Kidney epithelial cell (primary cell): ENCODE data around the gene SCNN1B. TPM values are rescaled to one million over a fixed set of nuclear protein-coding genes. Genes with fewer than 3 reads are reported as not detected.

Source experiments
- DNase-seq: peaks from one replicate; pipeline ENCODE4 v3.0.0-alpha.2; 2010; ENCODE audit warnings: low read depth
- H3K27me3 ChIP-seq: 2 replicates; pipeline ENCODE4 v1.6.0; 2011; ENCODE audit warnings: low read length; ENCODE audit not compliant: control insufficient read depth, insufficient read depth
- H3K36me3 ChIP-seq: 2 replicates; pipeline ENCODE4 v1.5.1; 2011; ENCODE audit warnings: low read length; ENCODE audit not compliant: control insufficient read depth, insufficient read depth
- H3K4me3 ChIP-seq: 2 replicates; pipeline ENCODE4 v1.5.1; 2011; ENCODE audit warnings: low read depth, mild to moderate bottlenecking, control low read depth, low read length
- CTCF ChIP-seq: IDR thresholded peaks from 2 replicates; pipeline ENCODE4 v1.5.1; 2011; ENCODE audit warnings: mild to moderate bottlenecking, moderate library complexity, low read length, control low read depth, inconsistent platforms; ENCODE audit not compliant: insufficient read depth, poor library complexity, severe bottlenecking
- total RNA-seq: library from RNA; depleted of rRNA; stranded (reverse); fragments of >200 nt; gene quantifications from 2 replicates; pipeline ENCODE4 v1.2.3, GENCODE V29; 2015

SCNN1B gene
- total RNA-seq, 1 donor from 2014 or later, result 0.38 TPM

GRCh38 chr16:23409522-23409921 lies 107.4 kb downstream of the SCNN1B start:
- no peaks in the 10 kb centered on the region for H3K36me3 ChIP-seq
- TF ChIP-seq CTCF, result no peak
- no peak overlapping the region for H3K4me3 ChIP-seq

GRCh38 chr16:23410176-23410575 lies 108.1 kb downstream of the SCNN1B start:
- DNase-seq, result no peak
- H3K4me3 ChIP-seq, result no peak overlapping the region
- no peak for TF ChIP-seq CTCF
- no peaks in the 10 kb centered on the region for H3K27me3 ChIP-seq
- H3K36me3 ChIP-seq, result no peaks in the 10 kb centered on the region

More at GRCh38 chr16:23409522-23409921, 107.4 kb downstream of the SCNN1B start:
- no peaks in the 10 kb centered on the region for H3K27me3 ChIP-seq
- no peak for DNase-seq

GRCh38 chr16:23414731-23415130 lies 112.6 kb downstream of the SCNN1B start:
- no peak for TF ChIP-seq CTCF
- no peaks in the 10 kb centered on the region for H3K27me3 ChIP-seq
- H3K4me3 ChIP-seq, result no peak overlapping the region
- no peak for DNase-seq
- H3K36me3 ChIP-seq, result no peaks in the 10 kb centered on the region

- no peak for TF ChIP-seq CTCF
- H3K36me3 ChIP-seq, result no peaks in the 10 kb centered on the region
Observed at GRCh38 chr16:23416816-23417215, 114.7 kb downstream of the SCNN1B start.

GRCh38 chr16:23420011-23420410 lies 117.9 kb downstream of the SCNN1B start:
- Histone ChIP-seq H3K4me3 (no peak overlapping the region), H3K27me3 (no peaks in the 10 kb centered on the region), H3K36me3 (no peaks in the 10 kb centered on the region)
- TF ChIP-seq CTCF, result no peak
- no peak for DNase-seq

More at GRCh38 chr16:23416816-23417215, 114.7 kb downstream of the SCNN1B start:
- Histone ChIP-seq H3K27me3 (no peaks in the 10 kb centered on the region), H3K4me3 (no peak overlapping the region)
- no peak for DNase-seq

GRCh38 chr16:23423496-23424049 lies 121.5 kb downstream of the SCNN1B start:
- peak; percentile 75 for DNase-seq
- Histone ChIP-seq H3K27me3 (no peaks in the 10 kb centered on the region), H3K36me3 (no peaks in the 10 kb centered on the region), H3K4me3 (no peak overlapping the region)
- TF ChIP-seq CTCF, result no peak
